GM12801 (cell line): ENCODE results near the gene HUNK.

ENCODE experiments used
- TF ChIP-seq, protein P1 (sequence below): IDR thresholded peaks from one replicate; pipeline ENCODE4 v1.5.1; 2011; ENCODE audit warnings: control low read depth; ENCODE audit not compliant: insufficient read length; ENCODE audit errors: extremely low read depth

The HUNK gene

DNA sequence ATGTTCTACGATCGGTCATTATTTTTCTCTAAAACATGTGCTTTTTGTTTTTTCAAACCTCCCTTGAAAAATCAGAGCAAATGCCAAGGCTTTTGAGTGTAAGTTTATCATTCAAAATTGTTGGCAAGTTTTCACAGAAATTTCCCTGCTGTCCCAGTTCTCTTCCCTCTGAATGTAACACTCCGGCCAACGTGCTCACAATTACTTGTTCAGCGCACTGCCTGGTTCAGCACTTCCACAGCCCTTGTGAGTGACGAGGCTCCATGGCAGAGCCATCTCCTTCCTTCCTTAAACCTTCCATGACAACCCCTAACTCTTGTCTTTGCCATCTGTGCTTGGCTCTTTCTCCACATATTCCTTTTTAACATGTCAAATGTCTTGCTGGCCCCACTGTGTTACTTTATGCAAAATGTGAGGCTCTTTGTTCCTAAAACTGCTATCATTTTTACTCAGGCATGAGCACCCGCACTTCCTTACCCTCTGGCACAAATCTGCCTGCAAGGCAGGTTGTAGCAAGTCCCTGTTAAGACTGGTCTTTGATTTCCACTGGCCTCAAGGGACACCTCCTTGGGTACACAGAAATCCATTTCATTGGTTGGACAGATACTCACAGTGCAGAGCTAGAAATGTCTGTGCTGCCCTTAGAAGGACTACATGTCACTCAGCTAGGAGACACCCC, 142.8 kb downstream of the HUNK start:
- TF ChIP-seq, protein P1, sequence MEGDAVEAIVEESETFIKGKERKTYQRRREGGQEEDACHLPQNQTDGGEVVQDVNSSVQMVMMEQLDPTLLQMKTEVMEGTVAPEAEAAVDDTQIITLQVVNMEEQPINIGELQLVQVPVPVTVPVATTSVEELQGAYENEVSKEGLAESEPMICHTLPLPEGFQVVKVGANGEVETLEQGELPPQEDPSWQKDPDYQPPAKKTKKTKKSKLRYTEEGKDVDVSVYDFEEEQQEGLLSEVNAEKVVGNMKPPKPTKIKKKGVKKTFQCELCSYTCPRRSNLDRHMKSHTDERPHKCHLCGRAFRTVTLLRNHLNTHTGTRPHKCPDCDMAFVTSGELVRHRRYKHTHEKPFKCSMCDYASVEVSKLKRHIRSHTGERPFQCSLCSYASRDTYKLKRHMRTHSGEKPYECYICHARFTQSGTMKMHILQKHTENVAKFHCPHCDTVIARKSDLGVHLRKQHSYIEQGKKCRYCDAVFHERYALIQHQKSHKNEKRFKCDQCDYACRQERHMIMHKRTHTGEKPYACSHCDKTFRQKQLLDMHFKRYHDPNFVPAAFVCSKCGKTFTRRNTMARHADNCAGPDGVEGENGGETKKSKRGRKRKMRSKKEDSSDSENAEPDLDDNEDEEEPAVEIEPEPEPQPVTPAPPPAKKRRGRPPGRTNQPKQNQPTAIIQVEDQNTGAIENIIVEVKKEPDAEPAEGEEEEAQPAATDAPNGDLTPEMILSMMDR, result no peak

DNA sequence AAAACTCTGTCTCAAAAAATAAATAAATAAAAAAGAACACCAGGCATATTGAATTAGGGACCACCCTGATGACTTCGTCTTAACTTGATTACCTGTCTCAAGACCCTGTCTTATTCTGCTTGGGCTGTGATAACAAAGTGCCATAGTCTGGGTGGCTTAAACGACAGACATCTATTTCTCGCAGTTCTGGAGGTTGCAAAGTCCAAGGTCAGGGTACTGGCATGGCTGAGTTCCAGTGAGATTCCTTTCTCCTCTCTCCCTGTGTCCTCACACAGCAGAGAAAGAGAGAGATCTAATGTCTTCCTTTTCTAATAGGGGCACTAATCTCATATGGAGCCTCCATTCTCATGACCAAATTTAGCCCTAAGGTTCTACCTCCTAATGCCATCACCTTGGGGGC, 145.6 kb downstream of the HUNK start:
- TF ChIP-seq, protein P1, result no peak

DNA sequence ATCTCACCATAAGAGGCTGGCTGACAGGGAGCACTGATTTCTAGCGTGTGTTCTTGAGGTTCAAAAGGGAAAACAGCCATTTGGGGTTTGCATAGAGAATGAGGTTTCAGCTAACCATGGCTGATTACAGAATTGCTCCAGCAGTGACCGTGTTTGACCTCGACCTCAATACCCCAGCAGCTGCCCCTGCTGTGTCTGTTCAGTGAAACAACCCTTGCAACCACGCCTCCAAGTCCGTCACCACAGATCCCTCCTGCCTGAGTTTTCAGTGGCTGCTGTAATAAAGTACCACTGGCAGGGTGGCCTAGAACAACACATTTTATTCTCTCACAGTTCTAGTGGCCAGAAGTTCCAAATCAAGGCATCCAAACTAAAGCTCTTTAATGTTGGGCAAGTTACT, 147.7 kb downstream of the HUNK start:
- TF ChIP-seq, protein P1, result no peak

DNA sequence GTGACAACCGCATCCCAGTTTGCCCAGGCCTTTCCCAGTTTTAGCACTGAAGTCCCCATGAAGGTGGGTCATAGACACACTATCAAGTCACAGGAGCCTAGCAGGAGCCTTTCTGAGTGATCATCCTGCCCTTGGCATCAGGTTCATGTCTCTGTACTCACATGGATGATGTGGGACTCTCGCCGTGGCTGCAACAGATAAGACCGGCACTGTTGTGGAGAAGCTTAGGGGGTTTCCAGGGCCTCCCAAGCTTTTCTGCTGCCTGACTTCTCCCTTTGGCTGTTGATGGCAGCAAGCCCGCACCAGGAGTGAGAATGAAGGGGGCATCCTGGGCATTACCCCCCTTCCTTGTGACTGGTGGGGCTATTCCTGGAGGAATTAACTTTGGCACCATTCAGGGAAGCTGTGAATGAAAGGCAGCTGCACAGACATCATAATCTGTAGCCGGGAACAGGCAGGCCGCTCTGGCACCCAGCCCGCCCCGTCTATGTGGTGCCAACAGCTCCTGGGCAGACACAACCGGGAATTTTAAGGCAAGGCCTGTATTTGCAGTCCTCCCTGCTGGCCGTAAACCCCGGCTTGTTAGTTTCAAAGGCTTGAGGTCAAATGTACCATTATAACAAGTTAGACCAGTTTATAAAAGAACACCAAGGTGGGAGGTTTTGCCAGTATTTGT, 148.6 kb downstream of the HUNK start:
- TF ChIP-seq, protein P1, result no peak

DNA sequence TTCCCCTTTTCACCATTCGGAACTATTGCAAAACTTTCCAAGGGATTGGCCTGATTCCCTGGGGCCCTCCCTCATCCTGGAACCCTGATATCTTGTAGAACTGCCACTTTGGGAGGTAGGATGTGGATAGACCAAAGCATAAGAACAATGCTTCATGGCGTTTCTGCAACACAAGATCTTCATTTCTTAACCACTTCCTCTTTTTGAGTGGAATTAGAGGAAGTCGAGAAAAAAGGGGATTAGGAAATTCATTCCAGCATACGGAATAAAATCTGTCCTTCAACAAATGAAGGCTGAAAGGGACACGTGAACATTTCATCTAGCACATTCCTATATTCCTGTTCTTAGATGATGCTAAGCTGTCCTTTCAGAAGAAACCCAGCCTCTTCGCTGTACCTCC, 149.3 kb downstream of the HUNK start:
- TF ChIP-seq, protein P1, result no peak

DNA sequence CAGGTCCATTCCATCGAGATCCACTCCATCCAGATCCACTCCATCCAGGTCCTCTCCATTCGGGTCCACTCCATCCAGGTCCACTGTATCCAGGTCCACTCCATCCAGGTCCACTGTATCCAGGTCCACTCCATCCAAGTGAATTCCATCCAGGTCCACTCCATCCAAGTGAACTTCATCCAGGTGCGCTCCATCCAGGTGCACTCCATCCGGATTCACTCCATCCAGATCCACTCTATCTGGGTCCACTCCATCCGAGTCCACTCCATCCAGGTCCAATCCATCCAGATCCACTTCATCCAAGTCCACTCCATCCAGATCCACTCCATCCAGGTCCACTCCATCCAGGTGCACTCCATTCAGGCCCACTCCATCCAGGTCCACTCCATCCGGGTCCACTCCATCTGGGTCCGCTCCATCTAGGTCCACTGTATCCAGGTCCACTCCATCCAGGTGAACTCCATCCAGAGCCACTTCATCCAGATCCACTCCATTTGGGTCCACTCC, 157.4 kb downstream of the HUNK start:
- TF ChIP-seq, protein P1, result no peak

DNA sequence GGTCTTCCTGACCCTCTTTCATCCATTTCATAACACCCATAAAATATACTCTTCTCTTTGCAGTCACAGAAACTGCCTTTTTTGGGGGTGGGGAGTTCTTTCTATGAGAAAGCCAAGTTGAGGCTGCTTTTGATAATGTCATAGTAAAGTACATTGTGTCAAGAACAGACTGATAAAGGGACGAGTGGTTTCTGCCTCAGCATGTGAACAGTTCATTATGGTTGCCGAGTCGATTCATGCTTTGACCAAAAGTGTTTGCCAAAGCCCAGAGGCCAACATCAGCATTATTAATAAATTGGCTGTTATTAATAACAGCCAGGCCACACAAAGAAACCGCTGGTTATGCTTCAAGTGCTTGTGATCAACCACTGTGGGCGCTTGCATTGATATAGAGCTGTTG, 162.0 kb downstream of the HUNK start:
- TF ChIP-seq, protein P1, result no peak
